Mesothelial cell of epicardium (in vitro differentiated cells): ENCODE measurements around the gene MAPT. TPM values are rescaled to one million over a fixed set of nuclear protein-coding genes. Genes with fewer than 3 reads are reported as not detected.

ENCODE experiments used
- DNase-seq, 2 experiments: peaks; one replicate each; pipeline ENCODE4 v3.0.0; 2021; ENCODE audit warnings: low spot score in 2 of 2; ENCODE audit not compliant: unreplicated experiment in 2 of 2
- H3K27ac Mint-ChIP-seq: 2 replicates; pipeline ENCODE4 v1.8.0; 2021; ENCODE audit warnings: mixed read lengths
- H3K27me3 Mint-ChIP-seq: 2 replicates; pipeline ENCODE4 v1.8.0; 2021; ENCODE audit warnings: low read depth, mixed read lengths
- H3K36me3 Mint-ChIP-seq: 2 replicates; pipeline ENCODE4 v1.8.0; 2021; ENCODE audit warnings: mixed read lengths
- H3K4me1 Mint-ChIP-seq: 2 replicates; pipeline ENCODE4 v1.8.0; 2021; ENCODE audit warnings: mixed read lengths
- H3K4me3 Mint-ChIP-seq: 2 replicates; pipeline ENCODE4 v1.8.0; 2021; ENCODE audit warnings: mild to moderate bottlenecking, moderate library complexity, mixed read lengths
- H3K9me3 Mint-ChIP-seq: 2 replicates; pipeline ENCODE4 v1.8.0; 2021; ENCODE audit warnings: mixed read lengths
- CTCF ChIP-seq: fragments of 200-600 bp; sonication (generic); IDR thresholded peaks from one replicate; pipeline ENCODE4 v1.5.0; 2021; ENCODE audit warnings: antibody characterized with exemption; ENCODE audit not compliant: unreplicated experiment
- total RNA-seq: library from RNA; stranded (reverse); gene quantifications from 3 replicates; pipeline ENCODE4 v1.2.1, GENCODE V29; 2021

MAPT gene
- total RNA-seq, 1 donor from 2014 or later: 2.8 TPM

GRCh38 chr17:45993962-45994627, 99.7 kb downstream of the MAPT start:
- H3K9me3 Mint-ChIP-seq: no peaks in the 10 kb centered on the region
- H3K27ac Mint-ChIP-seq: no peak overlapping the region
- H3K36me3 Mint-ChIP-seq: no peaks in the 10 kb centered on the region
- H3K4me3 Mint-ChIP-seq: no peak overlapping the region
- peaks cover 6% of the 10 kb centered on the region for H3K4me1 Mint-ChIP-seq
- TF ChIP-seq CTCF: no peak
- no peak for DNase-seq
- no peaks in the 10 kb centered on the region for H3K27me3 Mint-ChIP-seq

- H3K36me3 Mint-ChIP-seq: no peaks in the 10 kb centered on the region
- TF ChIP-seq CTCF: no peak
- H3K4me3 Mint-ChIP-seq: no peak overlapping the region
- no peaks in the 10 kb centered on the region for H3K27me3 Mint-ChIP-seq
- H3K9me3 Mint-ChIP-seq: no peaks in the 10 kb centered on the region
- peaks cover 6% of the 10 kb centered on the region for H3K4me1 Mint-ChIP-seq
- H3K27ac Mint-ChIP-seq: no peak overlapping the region
- no peak for DNase-seq
Observed at GRCh38 chr17:45994987-45995386, 100.6 kb downstream of the MAPT start.

- no peaks in the 10 kb centered on the region for H3K36me3 Mint-ChIP-seq
- no peaks in the 10 kb centered on the region for H3K9me3 Mint-ChIP-seq
- peaks cover 6% of the 10 kb centered on the region for H3K4me1 Mint-ChIP-seq
- no peaks in the 10 kb centered on the region for H3K27me3 Mint-ChIP-seq
- H3K4me3 Mint-ChIP-seq: no peak overlapping the region
- no peak for TF ChIP-seq CTCF
- H3K27ac Mint-ChIP-seq: no peak overlapping the region
- no peak for DNase-seq
Observed at GRCh38 chr17:45995627-45996270, 101.4 kb downstream of the MAPT start.

GRCh38 chr17:45996282-45996937, 102.1 kb downstream of the MAPT start:
- Mint-ChIP-seq H3K27me3 (no peaks in the 10 kb centered on the region), H3K36me3 (no peaks in the 10 kb centered on the region), H3K4me1 (peaks cover 6% of the 10 kb centered on the region), H3K4me3 (no peak overlapping the region), H3K27ac (no peak overlapping the region), H3K9me3 (no peaks in the 10 kb centered on the region)
- no peak for DNase-seq
- no peak for TF ChIP-seq CTCF

- H3K36me3 Mint-ChIP-seq: no peaks in the 10 kb centered on the region
- no peaks in the 10 kb centered on the region for H3K27me3 Mint-ChIP-seq
- H3K4me1 Mint-ChIP-seq: peaks cover 6% of the 10 kb centered on the region
- no peak for TF ChIP-seq CTCF
- no peak overlapping the region for H3K27ac Mint-ChIP-seq
- no peak for DNase-seq
- no peak overlapping the region for H3K4me3 Mint-ChIP-seq
- H3K9me3 Mint-ChIP-seq: no peaks in the 10 kb centered on the region
Observed at GRCh38 chr17:45997166-45997565, 102.8 kb downstream of the MAPT start.
